Measurements from ENCODE around the gene NBPF9. TPM values are rescaled to one million over a fixed set of nuclear protein-coding genes. Genes with fewer than 3 reads are reported as not detected.
"Not testable (repeated sequence)": the region's sequence is repeated elsewhere in the genome, so short reads cannot be mapped to it uniquely, and the experiment has no call there.

Gene NBPF9
- total and polyA plus RNA-seq, 2 of the 4 experiments (the other 2 are of a cell fraction) = 15.2 to 17.3 TPM

GRCh38 chr1:149137585-149137984 is 34.2 kb upstream of the NBPF9 start:
- CTCF ChIA-PET; POLR2A ChIA-PET (ENCODE audit: unreplicated experiment); dilution Hi-C loops (cut with HindIII; ENCODE audit: low sequenced_read_pairs, unreplicated experiment); H4K91ac ChIP-seq (ENCODE audit: insufficient read depth, low read depth, low read length); H2BK120ac ChIP-seq (ENCODE audit: low read depth, low read length); BruUV-seq (replicated peaks); H2BK5ac ChIP-seq (ENCODE audit: low read depth, low read length, poor library complexity, severe bottlenecking); in situ Hi-C loops (cut with MboI; ENCODE audit: low sequenced_read_pairs); H3K27ac ChIP-seq (ENCODE audit: insufficient read depth, low read length); H4K5ac ChIP-seq (ENCODE audit: low read depth, low read length); H3K79me1 ChIP-seq (ENCODE audit: low read depth in 1 of 2, low read length in 2 of 2); H3K4ac ChIP-seq (ENCODE audit: low read depth, low read length); H3K36me3 ChIP-seq (ENCODE audit: control insufficient read depth, insufficient read depth, low read length); H3K4me3 ChIP-seq (ENCODE audit: insufficient read depth, low read depth, low read length); H3K18ac ChIP-seq (ENCODE audit: low read depth, low read length); H4K8ac ChIP-seq (ENCODE audit: low read depth in 2 of 2, low read length in 2 of 2); H2BK15ac ChIP-seq (ENCODE audit: low read depth, low read length); H3K9me1 ChIP-seq (ENCODE audit: insufficient read depth, low read length); H2AFZ ChIP-seq (replicated peaks; ENCODE audit: low read length, poor library complexity); H3K4me2 ChIP-seq (ENCODE audit: low read depth, low read length); ATAC-seq (ENCODE audit: low read depth); H3K9ac ChIP-seq (ENCODE audit: low read depth, low read length); H3K4me1 ChIP-seq (ENCODE audit: control insufficient read depth, insufficient read depth, low read length); H3K56ac ChIP-seq (ENCODE audit: extremely low read depth, insufficient read depth, low read length); H2AK9ac ChIP-seq (replicated peaks; ENCODE audit: low read depth, low read length, poor library complexity); intact Hi-C loops (cut with micrococcal nuclease); H3K27me3 ChIP-seq (ENCODE audit: control insufficient read depth, insufficient read depth, low read length); H2BK20ac ChIP-seq (ENCODE audit: low read depth, low read length); H2AK5ac ChIP-seq (ENCODE audit: low read depth, low read length); H4K20me1 ChIP-seq (ENCODE audit: insufficient read depth, low read length); H3K14ac ChIP-seq (replicated peaks; ENCODE audit: low read depth, low read length); H3K23ac ChIP-seq (ENCODE audit: low read depth, low read length); H3K9me3 ChIP-seq (ENCODE audit: control insufficient read depth, insufficient read depth, low read length): not testable (repeated sequence)
- no CpG with 5 or more reads among the region's 2 CpGs for WGBS, 2 experiments (ENCODE audit: extremely low coverage in 2 of 2, insufficient read length in 1 of 2)
- DNase-seq = peak; percentile 11

- in situ Hi-C loops (cut with MboI; ENCODE audit: low sequenced_read_pairs); H2BK5ac ChIP-seq (ENCODE audit: low read depth, low read length, poor library complexity, severe bottlenecking): not testable (repeated sequence)
Observed at GRCh38 chr1:149130938-149131337, 27.6 kb upstream of the NBPF9 start.

More at GRCh38 chr1:149130938-149131337, 27.6 kb upstream of the NBPF9 start:
- H3K9me3 ChIP-seq (ENCODE audit: control insufficient read depth, insufficient read depth, low read length); intact Hi-C loops (cut with micrococcal nuclease); H4K20me1 ChIP-seq (ENCODE audit: insufficient read depth, low read length); H2BK20ac ChIP-seq (ENCODE audit: low read depth, low read length); H4K8ac ChIP-seq (ENCODE audit: low read depth in 2 of 2, low read length in 2 of 2); H3K23ac ChIP-seq (ENCODE audit: low read depth, low read length); H3K27me3 ChIP-seq (ENCODE audit: control insufficient read depth, insufficient read depth, low read length); H2AK9ac ChIP-seq (replicated peaks; ENCODE audit: low read depth, low read length, poor library complexity); H3K36me3 ChIP-seq (ENCODE audit: control insufficient read depth, insufficient read depth, low read length); DNase-seq; CTCF ChIA-PET; H3K4me3 ChIP-seq (ENCODE audit: insufficient read depth, low read depth, low read length); POLR2A ChIA-PET (ENCODE audit: unreplicated experiment); ATAC-seq (ENCODE audit: low read depth); H3K56ac ChIP-seq (ENCODE audit: extremely low read depth, insufficient read depth, low read length); H3K4me2 ChIP-seq (ENCODE audit: low read depth, low read length); H2BK120ac ChIP-seq (ENCODE audit: low read depth, low read length); H3K79me1 ChIP-seq (ENCODE audit: low read depth in 1 of 2, low read length in 2 of 2); H4K91ac ChIP-seq (ENCODE audit: insufficient read depth, low read depth, low read length); dilution Hi-C loops (cut with HindIII; ENCODE audit: low sequenced_read_pairs, unreplicated experiment); H4K5ac ChIP-seq (ENCODE audit: low read depth, low read length); BruUV-seq (replicated peaks); H3K4me1 ChIP-seq (ENCODE audit: control insufficient read depth, insufficient read depth, low read length); H3K9ac ChIP-seq (ENCODE audit: low read depth, low read length); H3K18ac ChIP-seq (ENCODE audit: low read depth, low read length); H3K4ac ChIP-seq (ENCODE audit: low read depth, low read length); H3K27ac ChIP-seq (ENCODE audit: insufficient read depth, low read length); H3K9me1 ChIP-seq (ENCODE audit: insufficient read depth, low read length); H2AFZ ChIP-seq (replicated peaks; ENCODE audit: low read length, poor library complexity); H2BK15ac ChIP-seq (ENCODE audit: low read depth, low read length); H3K14ac ChIP-seq (replicated peaks; ENCODE audit: low read depth, low read length); H2AK5ac ChIP-seq (ENCODE audit: low read depth, low read length): not testable (repeated sequence)
- no CpG with 5 or more reads among the region's 7 CpGs for WGBS, 2 experiments (ENCODE audit: extremely low coverage in 2 of 2, insufficient read length in 1 of 2)
